Loucy (cell line): Measurements from ENCODE around the gene ABCB9.

ENCODE experiments used
- CTCF ChIP-seq: fragments of 200-600 bp; sonication (generic); conservative IDR thresholded peaks from 2 replicates; pipeline ENCODE4 v1.5.1; 2014; ENCODE audit warnings: mild to moderate bottlenecking, antibody characterized with exemption, low read length
- EZH2phosphoT487 ChIP-seq: fragments of 200-600 bp; IDR thresholded peaks from 2 replicates; pipeline ENCODE4 v1.6.1; 2018; ENCODE audit warnings: antibody characterized with exemption, mild to moderate bottlenecking, moderate library complexity, borderline replicate concordance

- TF ChIP-seq CTCF (no peak), EZH2phosphoT487 (no peak)
Measured at GRCh38 chr12:122880155-122880667, 86.1 kb downstream of the ABCB9 start.
